ENCODE results near the gene ICA1L. TPM values are rescaled to one million over a fixed set of nuclear protein-coding genes. Genes with fewer than 3 reads are reported as not detected.
"Not testable (repeated sequence)": the region's sequence is repeated elsewhere in the genome, so short reads cannot be mapped to it uniquely, and the experiment has no call there.

The ICA1L gene
- total RNA-seq, result 0.91 TPM
- 1 to 10 TPM in 2 of 4 donors, under 1 TPM in 2; 0.74 to 1.9 (median 1.2) TPM for polyA plus RNA-seq

DNA sequence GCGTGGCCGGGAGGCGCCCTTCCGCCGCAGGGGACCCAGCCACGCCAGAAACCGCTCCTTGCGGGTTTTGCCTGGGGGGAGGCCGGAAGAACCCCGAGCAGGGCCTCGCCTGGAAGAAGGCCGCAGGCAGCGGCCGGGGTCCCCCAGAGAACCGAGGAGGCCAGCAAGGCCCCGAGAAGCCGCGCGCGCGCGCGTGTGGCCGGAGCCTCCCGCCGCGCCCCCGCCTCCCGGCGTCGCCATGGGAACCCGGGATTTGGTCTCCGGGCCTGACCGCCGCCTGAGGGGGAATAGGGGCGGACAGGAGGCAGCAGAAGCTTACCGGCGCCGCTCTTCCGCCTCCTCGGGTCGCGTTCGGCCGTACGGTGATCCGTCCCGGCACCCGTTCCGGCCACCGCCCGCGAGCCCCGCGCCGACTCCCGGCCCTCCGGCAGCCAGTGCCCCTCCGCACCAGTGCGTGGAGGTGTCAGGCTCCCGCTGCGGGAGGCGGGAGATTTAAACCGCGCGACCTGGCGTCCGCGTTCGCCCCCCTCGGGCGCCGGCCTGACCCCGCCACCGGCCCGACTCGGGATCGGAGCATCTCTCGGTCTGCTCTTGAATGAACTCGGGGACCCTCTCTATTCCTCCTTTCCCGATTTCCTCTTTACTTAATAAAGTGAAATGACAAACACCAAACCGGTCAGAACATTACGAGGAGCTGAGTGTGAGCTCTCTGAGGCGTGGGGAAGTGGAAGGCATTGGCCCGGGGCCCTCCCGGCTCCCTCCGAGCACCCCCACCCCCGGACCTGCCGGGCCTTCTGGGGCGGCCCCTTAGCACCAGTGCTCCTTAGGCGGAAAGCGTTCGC lies at the start of gene ICA1L:
Gene ICA1L (minus strand): TSS at position 467 of the 842 bp plus-strand sequence. CDS start 42,757 bp downstream, outside the sequence.
- H3K4me3 Mint-ChIP-seq, result peak within 1 kb of the TSS; percentile 89 to 97 (median 93)
- Histone ChIP-seq H3K9me3 (ENCODE audit: control insufficient read depth in 2 of 2, low read length in 2 of 2) (no peaks in the 10 kb centered on the region), H3K4me1 (ENCODE audit: control insufficient read depth, insufficient read depth, low read length, poor library complexity, severe bottlenecking) (peaks cover 12% of the 10 kb centered on the region), H3K27me3 (ENCODE audit: control insufficient read depth, insufficient read depth, low read length) (no peaks in the 10 kb centered on the region), H3K36me3 (ENCODE audit: control insufficient read depth, insufficient read depth, low read length) (no peaks in the 10 kb centered on the region), H3K27ac (ENCODE audit: insufficient read depth, low read length, poor library complexity, severe bottlenecking) (peak within 1 kb of the TSS; percentile 14), H3K4me3 (ENCODE audit: low read depth, low read length) (peak within 1 kb of the TSS; percentile 84)
- DNase-seq, result peak; percentile 26 to 70 (median 27)
- H3K27ac Mint-ChIP-seq, result peak within 1 kb of the TSS; percentile 43 to 83 (median 77)
- no peaks in the 10 kb centered on the region for H3K27me3 Mint-ChIP-seq
- no peaks in the 10 kb centered on the region for H3K9me3 Mint-ChIP-seq
- H3K36me3 Mint-ChIP-seq, result no peaks in the 10 kb centered on the region
- peak; percentile 28 to 50 for ATAC-seq (ENCODE audit: low read depth in 2 of 2)
- H3K4me1 Mint-ChIP-seq, result peaks cover 4 to 13% (median 9%) of the 10 kb centered on the region in 4 donors

DNA sequence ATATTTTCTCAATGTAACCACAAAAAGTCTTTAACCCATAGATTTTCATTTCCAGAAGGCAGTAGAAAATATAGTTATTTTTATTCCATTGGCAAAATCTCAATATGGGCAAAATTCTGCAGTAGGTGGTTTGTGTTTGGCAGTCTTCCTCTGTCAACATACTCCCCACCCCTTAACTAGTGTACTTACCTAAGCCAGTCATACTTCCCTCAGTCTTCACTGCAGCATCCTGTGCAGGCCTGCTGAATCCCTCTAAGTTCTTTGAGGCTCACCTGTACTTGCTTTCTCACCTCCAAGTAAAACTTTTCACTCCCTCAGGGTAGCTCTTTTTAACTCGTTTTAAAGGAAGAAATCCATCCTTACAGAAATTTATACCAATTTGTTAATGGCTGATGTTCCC lies 47.3 kb upstream of the ICA1L start:
- no peak for ATAC-seq (ENCODE audit: low read depth in 2 of 2)
- H3K4me3 Mint-ChIP-seq, result no peak overlapping the region
- H3K9me3 Mint-ChIP-seq, result no peaks in the 10 kb centered on the region
- H3K36me3 ChIP-seq (ENCODE audit: control insufficient read depth, insufficient read depth, low read length), result peaks cover 19% of the 10 kb centered on the region
- no peak overlapping the region for H3K4me3 ChIP-seq (ENCODE audit: low read depth, low read length)
- peaks cover 6% of the 10 kb centered on the region for H3K36me3 Mint-ChIP-seq
- DNase-seq, result no peak
- H3K27ac ChIP-seq (ENCODE audit: insufficient read depth, low read length, poor library complexity, severe bottlenecking), result no peak overlapping the region
- no peaks in the 10 kb centered on the region for H3K9me3 ChIP-seq (ENCODE audit: control insufficient read depth in 2 of 2, low read length in 2 of 2)
- no peak overlapping the region for H3K27ac Mint-ChIP-seq
- no peaks in the 10 kb centered on the region for H3K27me3 Mint-ChIP-seq
- no peaks in the 10 kb centered on the region for H3K4me1 ChIP-seq (ENCODE audit: control insufficient read depth, insufficient read depth, low read length, poor library complexity, severe bottlenecking)
- H3K27me3 ChIP-seq (ENCODE audit: control insufficient read depth, insufficient read depth, low read length), result no peaks in the 10 kb centered on the region
- peaks cover 0 to 6% (median 1%) of the 10 kb centered on the region in 4 donors for H3K4me1 Mint-ChIP-seq

DNA sequence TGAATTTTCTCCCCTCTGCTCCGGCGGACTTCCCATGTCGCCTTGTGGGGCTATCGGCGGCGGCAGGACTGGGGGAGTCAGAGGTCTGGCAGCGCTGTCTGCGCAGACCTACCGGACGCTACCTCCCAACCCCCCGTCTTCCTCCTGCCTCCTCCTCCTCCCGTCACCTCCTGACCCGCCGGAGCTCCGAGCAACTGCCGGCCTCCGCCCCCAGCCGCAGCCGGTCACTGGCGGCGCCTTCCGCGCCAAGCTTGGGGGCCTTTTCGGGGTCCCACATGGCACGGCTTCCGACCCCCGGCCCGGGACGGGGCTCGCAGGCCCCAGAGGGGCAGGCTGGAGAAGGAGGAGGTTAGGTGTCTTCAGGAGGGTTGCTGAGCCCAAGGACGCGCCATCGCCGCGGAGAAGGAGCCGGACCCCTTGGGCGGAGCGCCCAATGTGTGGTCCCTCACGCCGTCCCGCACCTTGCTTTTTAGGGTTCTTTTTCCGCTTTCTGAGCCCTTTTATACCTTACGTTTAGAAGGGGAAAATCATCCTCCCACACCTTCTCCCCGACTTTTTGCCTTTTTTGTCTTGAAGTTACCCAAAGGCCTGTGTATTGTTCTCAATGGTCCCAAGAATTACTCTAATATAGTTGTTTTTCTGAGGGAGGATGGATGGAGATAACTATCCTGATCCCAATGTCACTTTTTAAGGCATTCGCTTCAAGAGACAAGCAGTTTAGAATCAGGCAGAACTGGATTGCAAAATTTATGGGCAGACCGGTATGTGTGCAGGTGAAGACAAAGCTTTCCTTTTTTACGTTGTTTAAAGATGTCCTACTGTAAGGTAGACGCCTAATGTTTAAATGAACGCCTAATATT lies 41.0 kb upstream of the ICA1L start:
- not testable (repeated sequence) for H3K27me3 ChIP-seq (ENCODE audit: control insufficient read depth, insufficient read depth, low read length); H3K9me3 Mint-ChIP-seq; H3K27me3 Mint-ChIP-seq; H3K36me3 ChIP-seq (ENCODE audit: control insufficient read depth, insufficient read depth, low read length); H3K36me3 Mint-ChIP-seq; H3K9me3 ChIP-seq (ENCODE audit: control insufficient read depth in 2 of 2, low read length in 2 of 2)
- Mint-ChIP-seq H3K4me1 (peaks cover 9 to 42% (median 33%) of the 10 kb centered on the region in 4 donors), H3K4me3 (peak overlapping the region; percentile 96 to 99 (median 98)), H3K27ac (peak overlapping the region; percentile 92 to 99 (median 97))
- peak in 2 of 3 donors; percentile 4 to 20 for DNase-seq
- H3K27ac ChIP-seq (ENCODE audit: insufficient read depth, low read length, poor library complexity, severe bottlenecking), result peak overlapping the region; percentile 85
- H3K4me3 ChIP-seq (ENCODE audit: low read depth, low read length), result peak overlapping the region; percentile 80
- peak; percentile 32 to 44 for ATAC-seq (ENCODE audit: low read depth in 2 of 2)
- peaks cover 16% of the 10 kb centered on the region for H3K4me1 ChIP-seq (ENCODE audit: control insufficient read depth, insufficient read depth, low read length, poor library complexity, severe bottlenecking)

DNA sequence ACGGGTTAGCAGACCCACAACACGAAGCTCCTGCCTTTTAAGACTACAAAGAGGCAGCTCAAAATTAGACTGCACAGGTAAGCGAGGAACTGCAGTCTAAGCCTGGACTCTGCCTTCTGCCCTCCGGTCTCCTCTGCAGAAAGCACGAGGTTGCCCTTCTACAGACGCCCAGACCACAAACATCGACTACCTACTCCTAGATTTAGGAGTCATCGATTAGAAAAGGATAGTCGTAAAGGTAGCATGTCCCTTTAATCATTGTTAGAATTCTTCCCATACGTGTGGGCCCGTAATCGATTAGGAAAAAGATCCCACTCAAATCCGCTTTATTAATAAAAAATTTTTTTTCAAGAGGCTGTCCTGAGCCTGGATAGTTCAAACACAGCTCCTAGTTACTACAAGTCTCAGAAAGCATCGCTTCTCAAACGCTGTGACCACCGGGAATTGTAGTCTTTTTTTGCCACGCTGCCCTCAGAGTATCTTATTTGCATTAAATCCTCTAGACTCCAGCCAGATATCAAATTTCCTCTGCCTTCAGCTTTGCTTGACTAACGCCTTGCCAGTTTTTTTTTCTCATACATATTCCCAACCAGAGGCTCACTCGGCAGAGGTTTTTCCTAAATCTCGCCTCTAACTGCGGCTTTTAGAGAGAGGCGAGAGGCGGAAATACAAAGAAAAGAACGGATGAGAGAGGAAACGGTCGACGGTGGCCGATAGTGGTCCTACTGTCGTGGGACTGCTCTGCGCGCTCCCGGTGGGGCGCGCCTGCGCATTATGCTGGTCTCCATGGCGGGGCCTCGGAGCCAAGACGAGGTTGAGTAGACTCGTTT lies 40.2 kb upstream of the ICA1L start, which contains the start of the genes CARF and WDR12:
Gene CARF (plus strand): TSS at position 764 of the 830 bp plus-strand sequence. CDS start 29,628 bp downstream, outside the sequence.
Gene WDR12 (minus strand): TSS at position 162 of the 830 bp plus-strand sequence. CDS start 197 bp downstream, outside the sequence.
- peaks cover 4 to 45% (median 33%) of the 10 kb centered on the region in 4 donors for H3K4me1 Mint-ChIP-seq
- no peaks in the 10 kb centered on the region for H3K9me3 Mint-ChIP-seq
- DNase-seq (peak; percentile 83 to 95 (median 93)), ATAC-seq (ENCODE audit: low read depth in 2 of 2) (peak; percentile 83 to 86)
- H3K9me3 ChIP-seq (ENCODE audit: control insufficient read depth in 2 of 2, low read length in 2 of 2), result no peaks in the 10 kb centered on the region
- no peaks in the 10 kb centered on the region for H3K36me3 ChIP-seq (ENCODE audit: control insufficient read depth, insufficient read depth, low read length)
- peak within 1 kb of the TSS; percentile 92 to 99 (median 97) for H3K27ac Mint-ChIP-seq
- peak within 1 kb of the TSS; percentile 97 for H3K4me3 ChIP-seq (ENCODE audit: low read depth, low read length)
- peak within 1 kb of the TSS; percentile 85 for H3K27ac ChIP-seq (ENCODE audit: insufficient read depth, low read length, poor library complexity, severe bottlenecking)
- peaks cover 3% of the 10 kb centered on the region for H3K36me3 Mint-ChIP-seq
- H3K4me3 Mint-ChIP-seq, result peak within 1 kb of the TSS; percentile 96 to 99 (median 98)
- no peaks in the 10 kb centered on the region for H3K27me3 ChIP-seq (ENCODE audit: control insufficient read depth, insufficient read depth, low read length)
- H3K27me3 Mint-ChIP-seq, result no peaks in the 10 kb centered on the region
- H3K4me1 ChIP-seq (ENCODE audit: control insufficient read depth, insufficient read depth, low read length, poor library complexity, severe bottlenecking), result peaks cover 16% of the 10 kb centered on the region

DNA sequence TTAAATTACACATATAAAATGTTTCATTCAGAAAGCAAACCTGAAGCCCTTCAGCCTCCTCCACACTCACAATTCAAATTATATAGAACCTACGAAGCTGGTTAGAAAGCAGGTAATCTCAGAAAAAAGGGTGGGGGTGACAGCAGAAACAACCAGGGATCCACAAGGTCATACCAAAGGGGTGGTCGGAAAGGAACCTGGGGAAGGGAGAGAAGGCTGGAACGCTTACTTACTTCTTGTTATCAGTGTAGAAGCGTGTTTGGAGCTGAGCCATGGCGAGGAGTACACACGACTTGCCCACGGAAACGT lies 39.6 kb upstream of the ICA1L start:
- peak overlapping the region; percentile 92 to 99 (median 97) for H3K27ac Mint-ChIP-seq
- DNase-seq (no peak), ATAC-seq (ENCODE audit: low read depth in 2 of 2) (no peak)
- no peaks in the 10 kb centered on the region for H3K27me3 ChIP-seq (ENCODE audit: control insufficient read depth, insufficient read depth, low read length)
- H3K4me3 Mint-ChIP-seq, result peak overlapping the region; percentile 90 to 99 (median 98)
- peaks cover 3% of the 10 kb centered on the region for H3K36me3 Mint-ChIP-seq
- H3K27ac ChIP-seq (ENCODE audit: insufficient read depth, low read length, poor library complexity, severe bottlenecking), result peak overlapping the region; percentile 85
- H3K9me3 Mint-ChIP-seq, result no peaks in the 10 kb centered on the region
- H3K9me3 ChIP-seq (ENCODE audit: control insufficient read depth in 2 of 2, low read length in 2 of 2), result no peaks in the 10 kb centered on the region
- peaks cover 4 to 45% (median 33%) of the 10 kb centered on the region in 4 donors for H3K4me1 Mint-ChIP-seq
- H3K27me3 Mint-ChIP-seq, result no peaks in the 10 kb centered on the region
- H3K4me1 ChIP-seq (ENCODE audit: control insufficient read depth, insufficient read depth, low read length, poor library complexity, severe bottlenecking), result peaks cover 16% of the 10 kb centered on the region
- peak overlapping the region; percentile 97 for H3K4me3 ChIP-seq (ENCODE audit: low read depth, low read length)
- H3K36me3 ChIP-seq (ENCODE audit: control insufficient read depth, insufficient read depth, low read length), result peaks cover 5% of the 10 kb centered on the region

DNA sequence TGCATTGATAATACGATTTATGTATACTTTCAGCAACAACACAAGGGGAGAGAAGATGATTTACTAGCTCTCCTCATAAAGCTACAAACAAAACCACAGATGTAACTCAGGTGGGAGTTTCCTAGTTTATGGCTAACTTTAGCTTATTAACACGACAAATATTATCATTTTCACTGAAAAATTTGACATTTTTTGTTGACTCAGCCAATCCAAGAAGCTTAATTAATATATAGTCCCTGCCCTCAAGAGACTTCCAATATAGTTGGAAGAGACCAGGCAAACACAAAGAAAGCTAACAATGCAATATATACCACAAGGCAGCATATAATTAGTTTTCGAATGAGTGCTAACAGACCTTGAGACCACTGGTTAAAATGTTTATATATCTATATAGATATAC lies 39.1 kb upstream of the ICA1L start:
- Mint-ChIP-seq H3K9me3 (no peaks in the 10 kb centered on the region), H3K36me3 (peaks cover 4% of the 10 kb centered on the region), H3K27me3 (no peaks in the 10 kb centered on the region), H3K27ac (peak overlapping the region in 1 of 3 donors; percentile 99), H3K4me1 (peaks cover 6 to 45% (median 33%) of the 10 kb centered on the region in 4 donors), H3K4me3 (peak overlapping the region; percentile 90 to 99 (median 98))
- H3K27me3 ChIP-seq (ENCODE audit: control insufficient read depth, insufficient read depth, low read length), result no peaks in the 10 kb centered on the region
- peak overlapping the region; percentile 97 for H3K4me3 ChIP-seq (ENCODE audit: low read depth, low read length)
- H3K9me3 ChIP-seq (ENCODE audit: control insufficient read depth in 2 of 2, low read length in 2 of 2), result no peaks in the 10 kb centered on the region
- no peak overlapping the region for H3K27ac ChIP-seq (ENCODE audit: insufficient read depth, low read length, poor library complexity, severe bottlenecking)
- peaks cover 16% of the 10 kb centered on the region for H3K4me1 ChIP-seq (ENCODE audit: control insufficient read depth, insufficient read depth, low read length, poor library complexity, severe bottlenecking)
- no peak for ATAC-seq (ENCODE audit: low read depth in 2 of 2)
- peaks cover 8% of the 10 kb centered on the region for H3K36me3 ChIP-seq (ENCODE audit: control insufficient read depth, insufficient read depth, low read length)
- no peak for DNase-seq

DNA sequence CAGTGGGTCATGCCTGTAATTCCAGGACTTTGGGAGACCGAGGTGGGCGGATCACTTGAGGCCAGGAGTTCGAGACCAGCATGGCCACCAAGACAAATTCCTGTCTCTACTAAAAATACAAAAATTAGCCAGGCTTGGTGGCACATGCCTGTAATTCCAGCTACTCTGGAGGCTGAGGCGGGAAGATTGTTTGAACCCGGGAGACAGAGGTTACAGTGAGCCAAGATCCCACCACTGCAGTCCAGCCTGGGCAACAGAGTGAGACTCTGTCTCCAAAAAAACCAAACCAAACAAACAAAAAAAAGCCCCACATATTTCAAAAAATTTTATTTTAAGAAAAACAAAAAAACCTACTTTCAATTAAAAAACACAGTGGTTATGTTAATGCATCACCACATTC lies 38.7 kb upstream of the ICA1L start:
- ATAC-seq (ENCODE audit: low read depth in 2 of 2); H3K27ac Mint-ChIP-seq: not testable (repeated sequence)
- H3K4me3 Mint-ChIP-seq, result peak overlapping the region; percentile 63 to 99 (median 84)

More for the DNA sequence above, 38.7 kb upstream of the ICA1L start:
- not testable (repeated sequence) for H3K27me3 Mint-ChIP-seq; H3K36me3 Mint-ChIP-seq; H3K9me3 Mint-ChIP-seq; H3K9me3 ChIP-seq (ENCODE audit: control insufficient read depth in 2 of 2, low read length in 2 of 2); H3K27me3 ChIP-seq (ENCODE audit: control insufficient read depth, insufficient read depth, low read length); DNase-seq; H3K27ac ChIP-seq (ENCODE audit: insufficient read depth, low read length, poor library complexity, severe bottlenecking)
- peaks cover 16% of the 10 kb centered on the region for H3K4me1 ChIP-seq (ENCODE audit: control insufficient read depth, insufficient read depth, low read length, poor library complexity, severe bottlenecking)
- peak overlapping the region; percentile 97 for H3K4me3 ChIP-seq (ENCODE audit: low read depth, low read length)
- peaks cover 10 to 45% (median 33%) of the 10 kb centered on the region in 4 donors for H3K4me1 Mint-ChIP-seq
- peaks cover 11% of the 10 kb centered on the region for H3K36me3 ChIP-seq (ENCODE audit: control insufficient read depth, insufficient read depth, low read length)
